ENCODE measurements around the gene AUTS2.

Gene AUTS2

GRCh38 chr7:69599955-69600709 is 1.9 kb downstream of the AUTS2 start:
- no peak for DNase-seq
- Histone ChIP-seq H3K4me1 (peaks cover 0 to 40% (median 12%) of the 10 kb centered on the region in 4 donors), H3K9me3 (no peaks in the 10 kb centered on the region), H3K4me3 (peak overlapping the region; percentile 75 to 78), H3K27ac (peak overlapping the region in 1 of 2 donors; percentile 78), H3K36me3 (no peaks in the 10 kb centered on the region), H3K27me3 (peaks cover 0 to 2% of the 10 kb centered on the region in 2 donors)
- intact Hi-C loops (cut with DNase I; ENCODE audit: low total_unique reads): no loop called here
- TF ChIP-seq CTCF (IDR thresholded peaks at IDR 0.05): no peak

- intact Hi-C loops (cut with DNase I; ENCODE audit: low total_unique reads): no loop called here
- no peak overlapping the region for H3K27ac ChIP-seq
- H3K27me3 ChIP-seq: peaks cover 0 to 6% of the 10 kb centered on the region in 2 donors
- DNase-seq: no peak
- H3K36me3 ChIP-seq: no peaks in the 10 kb centered on the region
- no peaks in the 10 kb centered on the region for H3K9me3 ChIP-seq
- no peak for TF ChIP-seq CTCF (IDR thresholded peaks at IDR 0.05)
- peaks cover 0 to 40% (median 12%) of the 10 kb centered on the region in 4 donors for H3K4me1 ChIP-seq
- no peak overlapping the region for H3K4me3 ChIP-seq
Measured at GRCh38 chr7:69600710-69601519, 2.6 kb downstream of the AUTS2 start.

DNA sequence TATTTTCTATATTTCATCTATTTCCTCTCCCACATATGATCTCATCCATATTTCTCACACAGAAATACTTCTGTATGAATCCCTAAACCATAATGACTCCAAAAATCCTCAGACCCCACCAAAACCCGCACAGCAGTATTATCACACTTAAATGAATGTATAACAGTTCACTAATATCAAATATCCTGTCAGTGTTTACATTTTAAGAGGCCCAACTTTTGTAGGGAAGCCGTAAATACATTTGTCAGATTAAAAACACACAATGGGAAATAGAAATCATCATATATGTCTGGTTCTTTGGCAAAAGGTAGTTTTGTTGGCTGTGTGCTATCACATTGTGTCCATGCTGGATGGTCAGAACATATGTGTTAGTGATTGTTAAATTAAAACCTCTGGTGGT is 4.2 kb downstream of the AUTS2 start:
- H3K4me1 ChIP-seq: peaks cover 0 to 30% (median 12%) of the 10 kb centered on the region in 4 donors
- no peaks in the 10 kb centered on the region for H3K36me3 ChIP-seq
- DNase-seq: no peak
- H3K4me3 ChIP-seq: no peak overlapping the region
- intact Hi-C loops (cut with DNase I; ENCODE audit: low total_unique reads): no loop called here
- no peaks in the 10 kb centered on the region for H3K9me3 ChIP-seq
- no peak overlapping the region for H3K27ac ChIP-seq
- no peak for TF ChIP-seq CTCF (IDR thresholded peaks at IDR 0.05)
- H3K27me3 ChIP-seq: peaks cover 0 to 6% of the 10 kb centered on the region in 2 donors

GRCh38 chr7:69603351-69603750 is 5.1 kb downstream of the AUTS2 start:
- DNase-seq: no peak
- H3K27ac ChIP-seq: no peak overlapping the region
- intact Hi-C loops (cut with DNase I; ENCODE audit: low total_unique reads): no loop called here
- no peaks in the 10 kb centered on the region for H3K36me3 ChIP-seq
- H3K4me1 ChIP-seq: peaks cover 0 to 30% (median 12%) of the 10 kb centered on the region in 4 donors
- peaks cover 0 to 6% of the 10 kb centered on the region in 2 donors for H3K27me3 ChIP-seq
- no peak for TF ChIP-seq CTCF (IDR thresholded peaks at IDR 0.05)
- no peak overlapping the region for H3K4me3 ChIP-seq
- no peaks in the 10 kb centered on the region for H3K9me3 ChIP-seq

GRCh38 chr7:69603937-69604494 is 5.7 kb downstream of the AUTS2 start:
- Histone ChIP-seq H3K9me3 (no peaks in the 10 kb centered on the region), H3K36me3 (no peaks in the 10 kb centered on the region), H3K4me1 (peaks cover 0 to 26% (median 12%) of the 10 kb centered on the region in 4 donors), H3K27ac (no peak overlapping the region), H3K4me3 (no peak overlapping the region), H3K27me3 (peaks cover 0 to 6% of the 10 kb centered on the region in 2 donors)
- DNase-seq: no peak
- TF ChIP-seq CTCF (IDR thresholded peaks at IDR 0.05): no peak
- intact Hi-C loops (cut with DNase I; ENCODE audit: low total_unique reads): no loop called here
